OCI-M1 (cell line): ENCODE data around the gene SPATA13.
"Not testable (repeated sequence)": the region's sequence is repeated elsewhere in the genome, so short reads cannot be mapped to it uniquely, and the experiment has no call there.

ENCODE experiments used
- DNase-seq: peaks from one replicate; lab custom pipeline; 2025; lab: John Stamatoyannopoulos, UW

The SPATA13 gene

DNA sequence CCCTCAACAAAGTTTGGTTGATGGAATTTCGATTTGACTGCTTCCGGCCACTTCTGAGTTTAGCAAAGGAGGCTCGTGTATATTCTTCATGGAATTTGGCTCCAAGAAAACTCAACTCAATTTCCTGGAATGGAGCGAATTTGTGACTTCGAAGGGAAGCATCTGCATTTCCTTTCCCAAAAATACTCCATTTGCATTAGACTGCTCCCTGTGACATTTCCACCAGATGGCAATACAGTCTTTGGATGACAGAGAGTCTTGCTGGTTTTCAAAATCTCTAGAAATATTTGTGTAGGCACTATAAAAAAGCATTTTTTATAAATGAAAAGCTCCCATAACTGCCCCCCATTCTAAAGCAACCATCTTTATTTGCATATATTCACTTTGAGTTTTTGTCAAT lies 152.9 kb downstream of the SPATA13 start:
- peak; percentile 1 for DNase-seq

DNA sequence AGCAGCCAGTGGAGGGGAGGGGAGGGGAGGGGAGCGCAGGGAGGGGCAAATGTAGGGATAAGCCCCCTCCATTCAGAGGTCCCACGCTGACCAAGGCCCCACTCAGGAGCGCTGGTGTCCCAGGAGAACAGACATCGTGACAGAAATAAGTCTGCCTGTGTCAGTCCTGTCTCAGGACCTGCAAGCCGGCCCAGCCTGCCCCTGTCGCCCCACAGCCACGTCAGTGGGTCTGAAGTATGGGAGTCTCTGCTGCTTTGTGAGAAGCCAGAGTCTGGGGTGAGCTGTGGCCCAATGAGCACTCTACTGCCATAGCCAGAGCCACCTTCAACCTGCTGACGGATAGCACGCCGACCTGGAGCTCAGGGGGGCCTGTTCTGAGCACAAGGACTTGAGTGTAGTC lies 157.3 kb downstream of the SPATA13 start:
- DNase-seq = not testable (repeated sequence)

DNA sequence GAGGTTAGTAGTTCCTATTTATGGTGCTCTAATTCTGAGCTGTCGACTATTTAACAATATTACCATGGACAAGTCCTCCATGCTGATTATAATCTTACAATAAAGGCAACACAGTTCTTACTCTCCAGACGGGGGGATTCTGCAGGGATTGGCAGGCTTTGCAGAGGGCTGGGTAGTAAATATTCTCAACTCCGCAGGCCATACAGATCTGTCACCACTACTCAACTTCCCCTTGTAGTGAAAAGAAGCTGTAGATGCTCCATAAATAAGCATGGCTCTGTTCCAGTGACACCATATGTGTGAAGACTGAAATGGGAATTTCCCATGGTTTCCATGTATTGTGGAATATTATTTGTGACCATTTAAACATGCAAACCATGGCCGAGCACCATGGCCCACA lies 158.4 kb downstream of the SPATA13 start:
- DNase-seq = not testable (repeated sequence)

DNA sequence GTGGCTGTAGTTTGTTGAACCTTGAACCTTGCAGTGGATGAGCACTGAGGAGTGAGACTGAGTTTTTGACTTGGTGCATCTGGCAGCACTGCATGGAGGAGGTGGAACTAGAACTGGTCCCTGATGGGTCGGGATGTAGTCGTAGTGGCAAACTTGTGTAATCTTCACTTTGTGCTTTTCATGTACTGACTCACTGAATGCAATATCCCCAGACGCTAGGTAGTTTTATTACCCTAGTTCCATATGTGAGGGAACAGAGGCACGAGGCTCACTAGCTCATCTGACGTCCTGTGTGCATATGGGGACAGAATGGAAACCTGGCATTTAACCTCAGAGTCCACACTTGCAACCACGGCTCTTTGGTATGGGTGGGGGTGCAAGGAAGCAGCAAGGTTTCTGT lies 159.1 kb downstream of the SPATA13 start:
- DNase-seq = not testable (repeated sequence)

DNA sequence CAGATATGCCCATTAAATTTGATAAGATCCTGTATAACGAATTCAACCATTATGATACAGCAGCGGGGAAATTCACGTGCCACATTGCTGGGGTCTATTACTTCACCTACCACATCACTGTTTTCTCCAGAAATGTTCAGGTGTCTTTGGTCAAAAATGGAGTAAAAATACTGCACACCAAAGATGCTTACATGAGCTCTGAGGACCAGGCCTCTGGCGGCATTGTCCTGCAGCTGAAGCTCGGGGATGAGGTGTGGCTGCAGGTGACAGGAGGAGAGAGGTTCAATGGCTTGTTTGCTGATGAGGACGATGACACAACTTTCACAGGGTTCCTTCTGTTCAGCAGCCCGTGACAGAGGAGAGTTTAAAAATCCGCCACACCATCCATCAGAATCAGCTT lies 160.9 kb downstream of the SPATA13 start:
- DNase-seq = not testable (repeated sequence)

DNA sequence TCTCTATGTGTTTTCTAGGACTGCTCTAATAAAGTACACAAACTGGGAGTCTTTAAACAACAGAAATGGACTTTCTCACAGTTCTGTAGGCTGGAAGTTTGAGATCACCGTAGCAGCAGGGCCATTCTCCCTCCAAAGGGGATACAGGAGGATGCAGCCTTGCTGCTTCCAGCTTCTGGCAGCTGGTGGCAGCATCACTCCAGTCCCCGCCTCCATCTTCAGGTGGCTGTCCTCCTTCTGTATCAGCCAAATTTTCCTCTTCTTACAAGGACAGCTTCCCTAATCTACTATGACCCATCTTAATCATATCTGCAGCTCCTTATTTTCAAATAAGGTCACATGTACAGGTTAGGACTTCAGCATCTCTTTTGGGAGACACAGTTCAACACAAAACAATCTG lies 161.9 kb downstream of the SPATA13 start:
- DNase-seq = not testable (repeated sequence)

DNA sequence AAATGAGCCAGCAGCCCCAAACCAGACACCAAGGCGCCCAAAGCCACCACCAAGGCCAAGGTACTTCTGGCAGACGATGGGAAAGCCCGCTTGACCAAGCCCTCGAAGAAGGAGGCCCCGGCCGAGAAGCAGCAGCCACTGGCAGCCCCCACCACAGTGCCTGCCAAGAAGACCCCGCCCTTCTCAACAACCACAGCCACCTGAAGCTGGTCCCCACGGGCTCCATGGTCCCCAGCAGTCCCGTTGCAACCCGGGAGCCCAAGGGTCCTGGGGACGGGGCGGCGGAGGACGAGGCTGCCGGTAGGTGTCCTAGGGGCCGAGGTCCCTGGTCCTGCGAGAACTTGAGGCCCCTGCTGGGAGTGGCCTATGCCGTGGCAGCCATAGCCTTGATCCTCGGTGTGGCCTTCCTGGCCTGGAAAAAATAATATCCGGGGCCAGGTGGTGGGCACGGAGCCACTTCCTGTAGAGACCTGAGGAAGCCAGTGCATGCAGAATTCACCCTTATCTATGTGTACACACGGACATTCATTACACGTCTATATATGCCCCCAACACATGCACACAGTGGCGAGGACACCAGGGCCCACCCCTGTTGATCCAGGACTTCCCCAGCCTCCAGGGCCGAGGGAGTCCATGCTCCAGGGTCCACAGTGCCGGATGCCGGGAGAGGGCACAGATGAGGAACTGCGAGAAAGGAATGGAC lies 162.7 kb downstream of the SPATA13 start:
- DNase-seq = no peak

DNA sequence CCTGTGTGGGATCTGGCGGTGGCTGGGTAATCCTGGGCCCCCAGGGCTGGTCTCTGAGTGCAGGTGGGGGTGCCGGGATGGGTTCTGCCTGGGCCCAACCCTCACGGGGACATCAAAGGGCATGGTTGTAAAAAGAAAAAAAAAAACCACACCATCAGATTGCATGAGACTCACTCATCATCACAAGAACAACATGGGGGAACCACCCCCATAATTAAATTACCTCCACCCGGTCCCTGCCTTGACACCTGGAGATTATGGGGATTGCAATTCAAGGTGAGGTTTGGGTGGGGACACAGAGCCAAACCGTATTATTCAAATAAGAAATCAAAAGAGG lies 163.2 kb downstream of the SPATA13 start:
- no peak for DNase-seq

DNA sequence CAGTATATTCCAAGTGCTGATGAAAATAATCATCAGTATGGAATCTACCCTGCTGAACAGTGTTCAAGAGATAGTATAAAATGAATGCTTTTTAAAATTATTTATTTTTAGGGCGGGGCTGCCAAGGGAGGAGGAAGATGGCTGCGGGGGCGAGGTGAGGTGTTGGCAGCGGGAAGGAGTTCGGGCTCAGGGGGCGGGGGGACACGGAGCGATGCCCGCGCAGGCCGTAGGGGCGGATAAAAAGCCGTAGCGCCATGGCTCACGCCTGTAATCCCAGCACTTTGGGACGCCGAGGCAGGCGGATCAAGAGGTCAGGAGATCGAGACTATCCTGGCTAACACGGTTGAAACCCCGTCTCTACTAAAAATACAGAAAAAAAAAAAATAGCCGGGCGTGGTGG lies 167.1 kb downstream of the SPATA13 start:
- DNase-seq = not testable (repeated sequence)

DNA sequence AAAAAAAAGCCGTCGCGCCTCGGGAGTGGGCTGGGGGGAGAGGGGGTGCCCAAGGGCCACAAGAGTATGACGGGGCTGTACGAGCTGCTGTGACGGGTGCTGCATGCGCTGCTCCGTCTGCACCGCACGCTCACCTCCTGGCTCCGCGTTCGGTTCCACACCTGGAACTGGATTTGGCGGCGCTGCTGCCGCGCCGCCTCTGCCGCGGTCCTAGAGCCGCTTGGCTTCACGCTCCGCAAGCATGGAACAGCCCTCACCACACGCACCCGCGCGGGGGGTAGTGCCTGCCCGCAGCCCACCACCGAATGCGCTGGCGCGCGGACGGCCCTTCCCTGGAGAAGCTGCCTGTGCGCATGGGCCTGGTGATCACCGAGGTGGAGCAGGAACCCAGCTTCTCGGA lies 167.6 kb downstream of the SPATA13 start:
- DNase-seq = no peak

DNA sequence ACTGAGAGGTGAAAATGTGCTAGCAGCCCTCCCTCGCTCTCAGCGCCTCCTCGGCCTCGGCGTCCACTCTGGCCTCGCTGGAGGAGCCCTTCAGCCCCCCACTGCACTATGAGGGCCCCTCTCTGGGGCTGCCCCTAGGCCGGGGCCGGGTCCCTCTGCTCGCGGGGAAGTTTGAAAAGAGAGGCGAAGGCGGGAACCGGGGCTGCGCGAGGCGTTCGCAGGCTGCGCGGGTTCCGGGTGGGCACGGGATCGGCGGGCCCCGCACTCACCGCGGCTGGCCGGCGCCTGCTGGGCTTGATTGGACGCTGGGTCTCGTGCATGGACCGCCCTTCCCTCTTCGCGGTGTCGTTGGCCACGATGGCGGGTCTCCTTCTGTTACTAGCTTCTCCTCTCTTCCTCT lies 178.2 kb downstream of the SPATA13 start:
- no peak for DNase-seq

DNA sequence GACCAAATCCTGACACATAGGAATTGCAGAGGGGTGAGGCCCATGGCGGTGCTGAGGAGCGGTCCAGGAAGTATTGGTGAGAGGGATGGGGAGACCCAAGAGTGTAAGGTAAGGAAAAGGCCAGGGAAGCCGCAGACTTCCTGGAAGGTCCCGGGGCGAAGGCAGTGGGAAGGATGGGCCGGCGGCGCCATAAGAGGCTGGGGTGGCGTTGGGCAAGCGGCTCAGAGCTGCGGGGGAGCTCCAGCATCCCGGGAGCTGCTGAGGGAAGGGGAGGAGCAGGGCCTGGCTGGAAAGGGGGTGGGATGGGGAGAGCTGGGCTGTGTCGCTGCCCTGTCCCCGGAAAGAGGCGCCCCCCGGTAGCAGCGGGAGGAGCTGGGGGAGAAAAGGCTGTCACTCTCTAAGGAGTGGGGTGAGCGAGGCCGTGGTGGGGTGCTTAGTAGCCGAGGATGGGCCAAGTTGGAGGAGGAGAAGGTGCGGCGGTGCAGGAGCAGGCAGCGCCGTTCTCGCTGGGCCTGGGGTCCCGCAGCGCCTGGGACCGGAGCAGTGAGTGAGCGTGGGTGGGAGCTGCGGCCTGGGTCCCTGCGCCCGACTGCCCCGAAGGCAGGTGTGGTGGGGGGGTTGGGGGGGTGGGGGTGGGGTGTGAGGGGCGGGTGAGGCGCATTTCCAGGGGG lies 179.6 kb downstream of the SPATA13 start:
- DNase-seq = no peak

DNA sequence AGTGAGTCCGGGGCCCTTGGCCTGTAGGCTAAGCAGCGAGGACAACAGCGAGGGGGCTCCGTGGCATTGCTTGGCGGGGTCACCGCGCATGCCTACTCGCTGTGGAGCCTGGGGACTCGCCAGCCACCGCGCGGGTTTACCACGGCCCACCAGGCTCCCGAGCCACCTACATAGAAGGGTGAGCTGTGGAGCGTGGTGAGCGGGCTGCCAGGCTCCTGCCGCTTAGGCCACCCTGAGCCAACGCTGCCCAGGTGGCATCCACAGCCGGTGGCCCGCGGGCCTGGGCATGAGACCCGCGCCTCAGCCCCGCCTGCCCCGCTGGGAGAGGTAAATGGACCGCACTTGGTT lies 180.1 kb downstream of the SPATA13 start:
- no peak for DNase-seq

DNA sequence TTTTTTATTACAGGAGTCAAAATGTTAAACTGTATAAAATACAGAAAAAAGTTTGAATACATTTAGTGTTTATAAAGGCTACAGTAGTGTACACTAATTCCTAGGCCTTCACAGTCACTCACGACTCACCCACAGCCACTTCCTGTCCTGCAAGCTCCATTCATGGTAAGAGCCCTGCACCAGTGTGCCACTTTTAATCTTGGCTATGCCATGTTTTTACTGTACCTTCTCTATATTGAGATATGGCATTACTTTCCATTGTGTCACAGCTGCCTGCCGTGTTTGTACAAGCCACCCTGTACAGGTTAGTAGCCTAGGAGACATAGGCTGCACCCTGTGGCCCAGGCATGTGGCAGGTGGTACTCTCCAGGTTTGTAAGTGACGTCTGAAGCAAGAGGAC lies 180.9 kb downstream of the SPATA13 start:
- no peak for DNase-seq

DNA sequence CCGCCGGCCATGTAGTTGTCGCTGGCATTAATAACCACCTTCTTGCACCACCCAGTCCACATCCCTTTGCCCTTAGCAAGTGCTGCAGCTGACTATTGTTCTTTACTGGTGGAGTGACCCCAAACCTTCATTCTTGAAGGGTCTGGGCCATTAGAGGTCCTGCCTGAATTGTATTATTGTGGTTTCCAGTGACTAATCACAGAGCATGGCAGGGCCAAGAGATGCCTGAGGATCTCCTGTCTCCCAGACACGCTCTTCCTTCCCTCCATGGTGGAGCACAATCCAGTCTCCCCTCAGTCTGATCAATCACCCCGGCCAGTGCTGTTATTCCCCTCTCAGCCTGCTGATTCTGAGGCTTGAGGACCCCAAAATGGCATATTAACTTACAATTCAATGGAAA lies 187.9 kb downstream of the SPATA13 start:
- DNase-seq = no peak

DNA sequence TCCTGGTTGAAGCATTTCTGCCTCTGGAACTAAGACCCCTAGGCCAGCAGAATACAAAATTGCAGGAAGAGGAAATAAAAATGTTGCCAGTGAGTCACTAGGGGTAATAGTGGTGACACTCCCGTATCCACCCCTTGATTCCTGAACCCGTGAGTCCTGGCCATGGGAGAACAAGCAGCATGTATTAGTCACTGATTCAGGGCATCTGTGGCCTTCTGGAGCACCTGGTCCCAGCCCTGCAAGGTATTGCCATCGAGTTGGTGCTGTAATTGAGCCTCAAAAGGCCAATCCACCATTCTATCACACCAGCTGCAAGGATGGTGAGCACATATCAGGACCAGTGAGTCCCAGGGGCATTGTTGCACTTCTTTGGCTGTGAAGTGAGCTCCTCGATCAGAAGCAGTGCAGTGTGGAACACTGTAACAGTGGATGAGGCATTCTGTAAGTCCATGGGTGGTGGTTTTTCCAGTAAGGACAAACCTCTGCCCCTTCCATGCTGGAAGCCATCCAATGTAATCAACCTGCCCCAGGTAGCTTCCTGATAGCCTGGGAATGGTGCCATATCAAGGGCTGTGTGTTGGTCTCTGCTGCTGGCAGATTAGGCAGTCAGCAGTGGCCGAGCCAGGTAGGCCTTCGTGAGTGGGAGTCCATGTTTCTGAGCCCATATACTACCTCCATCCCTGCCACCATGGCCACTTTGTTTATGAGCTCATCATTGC lies 188.4 kb downstream of the SPATA13 start:
- DNase-seq = no peak

DNA sequence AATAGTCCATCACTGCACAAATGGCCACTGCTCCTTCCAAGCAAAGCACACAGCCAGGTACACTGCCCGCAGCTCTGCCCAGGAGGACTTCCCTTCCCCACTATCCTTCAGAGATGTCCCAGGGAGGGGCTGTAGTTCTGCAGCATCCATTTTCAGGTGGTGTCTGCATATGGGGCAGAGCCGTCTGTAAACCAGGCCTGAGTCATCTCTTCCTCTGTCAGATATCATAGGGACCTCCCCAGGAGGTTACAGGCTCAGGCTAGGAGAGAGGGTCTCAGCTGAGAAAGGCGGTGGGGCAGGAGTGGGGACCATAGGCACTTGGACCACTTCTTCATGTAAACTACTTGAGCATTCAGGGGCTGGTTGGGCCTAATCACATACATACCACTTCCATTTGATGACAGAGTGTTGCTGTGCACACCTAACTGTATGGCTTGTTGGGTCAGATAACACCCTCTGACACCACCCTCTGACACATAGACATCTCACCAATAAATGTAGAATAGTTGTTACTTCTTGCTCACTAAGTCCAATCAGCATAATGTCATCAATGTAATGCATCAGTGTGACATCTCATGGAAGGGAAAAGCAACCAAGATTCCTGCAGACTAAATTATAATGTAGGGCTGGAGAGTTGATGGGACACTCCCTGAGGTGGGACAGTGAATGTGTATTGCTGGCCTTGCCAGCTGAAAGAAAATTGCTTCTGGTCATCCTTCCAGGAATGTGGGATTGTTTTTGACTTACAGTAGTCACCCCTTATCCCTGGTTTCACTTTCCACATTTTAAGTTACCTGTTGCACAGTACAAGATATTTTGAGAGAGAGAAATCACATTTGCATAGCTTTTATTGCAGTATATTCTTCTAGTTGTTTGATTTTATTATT lies 189.5 kb downstream of the SPATA13 start:
- DNase-seq = not testable (repeated sequence)

DNA sequence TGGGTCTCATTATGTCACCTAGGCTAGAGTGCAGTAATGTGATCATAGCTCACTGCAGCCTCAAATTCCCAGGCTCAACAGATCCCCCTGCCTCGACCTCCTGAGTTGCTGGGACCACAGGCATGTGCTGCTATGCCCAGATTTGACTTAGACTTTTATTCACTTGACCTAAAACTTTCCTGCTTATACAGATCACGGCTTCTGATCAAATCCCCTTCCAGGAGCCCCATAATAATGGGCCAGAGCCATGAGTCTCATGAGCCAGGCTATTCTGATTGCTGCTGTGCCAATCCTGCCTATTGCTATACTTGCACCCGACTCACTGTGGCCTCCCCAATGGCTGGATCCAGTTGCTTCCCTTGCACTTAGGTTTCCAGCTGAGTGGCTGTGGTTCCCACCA lies 190.9 kb downstream of the SPATA13 start:
- DNase-seq = no peak

DNA sequence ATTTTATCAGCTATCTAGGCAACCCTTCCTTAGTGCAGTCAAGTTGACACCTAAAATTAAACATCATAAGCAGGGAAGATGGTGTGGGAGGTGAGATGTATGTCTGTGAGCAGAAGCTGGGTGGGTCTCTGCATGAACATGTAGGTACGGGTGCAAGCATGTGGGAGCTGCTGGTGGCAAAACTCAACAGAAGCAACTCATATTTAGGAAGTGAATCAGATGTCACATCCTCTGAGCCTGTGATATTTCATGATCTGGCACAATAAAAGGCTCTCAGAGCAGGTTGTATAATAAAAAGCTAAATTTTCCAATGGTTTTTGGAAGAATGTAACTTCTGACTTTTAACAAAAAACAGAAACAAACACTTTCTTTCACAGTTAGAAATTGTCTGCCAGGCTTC lies 193.2 kb downstream of the SPATA13 start:
- DNase-seq = no peak

DNA sequence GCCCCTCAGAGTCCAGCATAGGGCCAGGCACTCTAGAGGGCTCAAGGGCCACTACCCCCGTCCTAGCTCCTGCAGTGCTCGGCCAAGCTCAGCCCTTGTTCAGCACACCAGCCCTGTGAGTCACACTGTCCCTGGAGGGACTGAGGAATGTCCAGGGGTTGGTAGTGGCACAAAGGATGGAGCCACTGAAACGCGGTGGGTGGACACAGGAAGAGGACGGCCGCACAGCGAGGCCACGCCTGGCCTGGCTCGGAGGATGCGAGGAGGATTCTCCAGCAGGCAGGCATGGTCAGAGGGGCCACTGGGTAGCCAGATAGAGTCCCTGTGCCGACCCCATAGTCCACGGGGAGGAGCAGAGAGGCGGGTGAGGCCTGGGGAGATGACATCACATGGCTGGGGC lies 194.6 kb downstream of the SPATA13 start:
- no peak for DNase-seq

DNA sequence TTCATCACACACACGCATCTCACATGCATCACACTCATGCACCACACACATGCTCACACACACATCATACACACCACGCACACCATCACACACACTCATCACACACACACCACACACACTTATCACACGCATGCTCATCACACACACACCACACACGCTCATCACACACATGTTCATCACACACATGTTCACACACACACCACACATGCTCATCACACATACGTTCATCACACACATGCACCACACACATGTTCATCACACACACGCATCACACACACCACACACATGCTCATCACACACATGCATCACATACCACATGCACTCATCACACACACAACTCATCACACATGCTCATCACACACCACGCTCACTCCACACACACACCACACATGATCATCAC lies 195.8 kb downstream of the SPATA13 start:
- DNase-seq = no peak
